BJ (cell line): ENCODE measurements around the gene THSD7B. TPM values are rescaled to one million over a fixed set of nuclear protein-coding genes. Genes with fewer than 3 reads are reported as not detected.

Experiments
- CTCF ChIA-PET: fragments of 350-600 bp; formaldehyde crosslinking; extraction: SDS; loops from one replicate; lab custom pipeline; 2021; ENCODE audit warnings: antibody characterized with exemption, inconsistent platforms; lab: Yijun Ruan, JAX
- POLR2A ChIA-PET: fragments of 300-600 bp; sonication (Branson Sonifier 250); formaldehyde crosslinking; extraction: SDS; loops from one replicate; lab custom pipeline; 2021; ENCODE audit warnings: antibody characterized with exemption; lab: Charles Lee
- DNase-seq: peaks from one replicate; pipeline ENCODE4 v3.0.0-alpha.2; 2011; ENCODE audit warnings: low read depth
- H3K27me3 ChIP-seq: 2 replicates; pipeline ENCODE4 v1.6.0; 2011; ENCODE audit warnings: low read length; ENCODE audit not compliant: control insufficient read depth, insufficient read depth
- H3K36me3 ChIP-seq: 2 replicates; pipeline ENCODE4 v1.5.1; 2011; ENCODE audit warnings: low read length; ENCODE audit not compliant: control insufficient read depth, insufficient read depth
- H3K4me3 ChIP-seq: 2 replicates; pipeline ENCODE4 v1.5.1; 2011; ENCODE audit warnings: low read depth, mild to moderate bottlenecking, control low read depth, low read length
- CTCF ChIP-seq: IDR thresholded peaks from 2 replicates; pipeline ENCODE4 v1.5.1; 2011; ENCODE audit warnings: low read depth, mild to moderate bottlenecking, control low read depth, inconsistent platforms, low read length, moderate library complexity; ENCODE audit not compliant: insufficient read depth
- polyA plus RNA-seq: library from polyadenylated mRNA; depleted of rRNA; stranded (reverse); fragments of >200 nt; gene quantifications from 2 replicates; pipeline ENCODE4 v1.2.3, GENCODE V29; 2011

THSD7B gene
- polyA plus RNA-seq, 1 experiment = 0.13 TPM

- ChIA-PET POLR2A (no interaction called here), CTCF (no interaction called here)
- H3K4me3 ChIP-seq = no peak overlapping the region
- DNase-seq = no peak
- no peaks in the 10 kb centered on the region for H3K27me3 ChIP-seq
- H3K36me3 ChIP-seq = no peaks in the 10 kb centered on the region
- no peak for TF ChIP-seq CTCF
Observed at GRCh38 chr2:137000811-137001210, 235.5 kb downstream of the THSD7B start.

GRCh38 chr2:137002896-137003295 is 237.6 kb downstream of the THSD7B start:
- ChIA-PET POLR2A (no interaction called here), CTCF (interaction anchor here (0.6 kb wide), 1 partner anchor 538 kb away, joined by 4 read pairs; no protein-coding TSS in a partner anchor)
- Histone ChIP-seq H3K4me3 (no peak overlapping the region), H3K27me3 (no peaks in the 10 kb centered on the region), H3K36me3 (no peaks in the 10 kb centered on the region)
- DNase-seq = no peak
- TF ChIP-seq CTCF = no peak

GRCh38 chr2:137005210-137005609 is 239.9 kb downstream of the THSD7B start:
- ChIA-PET POLR2A (no interaction called here), CTCF (interaction anchor here (0.6 kb wide), 2 partner anchors 13 to 606 kb away, joined by 3 read pairs; no protein-coding TSS in a partner anchor)
- DNase-seq = no peak
- H3K36me3 ChIP-seq = no peaks in the 10 kb centered on the region
- TF ChIP-seq CTCF = no peak
- no peaks in the 10 kb centered on the region for H3K27me3 ChIP-seq
- no peak overlapping the region for H3K4me3 ChIP-seq

GRCh38 chr2:137007938-137008337 is 242.6 kb downstream of the THSD7B start:
- H3K27me3 ChIP-seq = no peaks in the 10 kb centered on the region
- no peak for DNase-seq
- no peak overlapping the region for H3K4me3 ChIP-seq
- no peak for TF ChIP-seq CTCF
- H3K36me3 ChIP-seq = no peaks in the 10 kb centered on the region
- CTCF ChIA-PET = no interaction called here
- POLR2A ChIA-PET = no interaction called here

GRCh38 chr2:137009953-137010352 is 244.6 kb downstream of the THSD7B start:
- POLR2A ChIA-PET = no interaction called here
- Histone ChIP-seq H3K4me3 (no peak overlapping the region), H3K27me3 (no peaks in the 10 kb centered on the region; the same call in 1 of the 2 replicates), H3K36me3 (no peaks in the 10 kb centered on the region)
- DNase-seq = no peak
- CTCF ChIA-PET = no interaction called here
- no peak for TF ChIP-seq CTCF
